ENCODE results near the gene TAGAP.
A peak's percentile ranks its signal among the peaks of the same experiment; 100 is the strongest.
"Not testable (repeated sequence)": the region's sequence is repeated elsewhere in the genome, so short reads cannot be mapped to it uniquely, and the experiment has no call there.

TAGAP gene

GRCh38 chr6:159017757-159018559, 26.8 kb downstream of the TAGAP start:
- Histone ChIP-seq H3K4me3 (ENCODE audit: insufficient read depth, low read depth, low read length, poor library complexity, severe bottlenecking) (no peak overlapping the region), H3K27ac (ENCODE audit: insufficient read depth, low read length, poor library complexity, severe bottlenecking) (peak overlapping the region; percentile 47), H3K9me3 (ENCODE audit: control insufficient read depth, low read length) (no peaks in the 10 kb centered on the region), H3K36me3 (ENCODE audit: control insufficient read depth, insufficient read depth, low read length) (no peaks in the 10 kb centered on the region), H3K27me3 (replicated peaks; ENCODE audit: control insufficient read depth, insufficient read depth, low read length, poor library complexity, severe bottlenecking) (no peaks in the 10 kb centered on the region), H3K4me1 (ENCODE audit: control insufficient read depth, insufficient read depth, low read length, poor library complexity, severe bottlenecking) (peaks cover 45% of the 10 kb centered on the region)
- no peak for DNase-seq

GRCh38 chr6:159014406-159014805, 30.4 kb downstream of the TAGAP start:
- no peak for DNase-seq
- Histone ChIP-seq H3K9me3 (ENCODE audit: control insufficient read depth, low read length) (no peaks in the 10 kb centered on the region), H3K4me1 (ENCODE audit: control insufficient read depth, insufficient read depth, low read length, poor library complexity, severe bottlenecking) (peaks cover 58% of the 10 kb centered on the region), H3K27ac (ENCODE audit: insufficient read depth, low read length, poor library complexity, severe bottlenecking) (peak overlapping the region; percentile 23), H3K4me3 (ENCODE audit: insufficient read depth, low read depth, low read length, poor library complexity, severe bottlenecking) (no peak overlapping the region), H3K27me3 (replicated peaks; ENCODE audit: control insufficient read depth, insufficient read depth, low read length, poor library complexity, severe bottlenecking) (no peaks in the 10 kb centered on the region), H3K36me3 (ENCODE audit: control insufficient read depth, insufficient read depth, low read length) (no peaks in the 10 kb centered on the region)

DNA sequence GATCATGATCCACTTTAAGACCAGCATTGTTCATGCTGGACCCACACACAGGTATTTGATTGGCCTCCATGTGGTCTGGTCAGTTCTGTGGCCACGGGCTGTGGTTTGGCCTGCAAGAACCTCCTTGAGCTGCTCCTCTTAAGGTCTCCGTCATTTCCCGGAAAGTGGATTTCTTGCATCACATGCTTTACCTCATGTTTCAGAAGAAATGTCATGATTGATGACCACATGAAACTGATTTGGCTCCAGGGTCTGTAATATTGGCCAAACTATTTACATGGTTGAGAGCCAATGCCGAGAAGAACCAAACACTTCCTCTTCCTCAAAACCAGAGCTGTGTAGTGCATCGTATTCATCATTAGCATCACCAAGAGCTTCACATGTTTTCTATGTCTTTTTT, 31.6 kb downstream of the TAGAP start:
- H3K27ac ChIP-seq (ENCODE audit: insufficient read depth, low read length, poor library complexity, severe bottlenecking) = peak overlapping the region; percentile 47
- no peaks in the 10 kb centered on the region for H3K9me3 ChIP-seq (ENCODE audit: control insufficient read depth, low read length)
- no peak for DNase-seq
- peak overlapping the region; percentile 7 for H3K4me3 ChIP-seq (ENCODE audit: insufficient read depth, low read depth, low read length, poor library complexity, severe bottlenecking)
- H3K27me3 ChIP-seq (replicated peaks; ENCODE audit: control insufficient read depth, insufficient read depth, low read length, poor library complexity, severe bottlenecking) = no peaks in the 10 kb centered on the region
- peaks cover 46% of the 10 kb centered on the region for H3K4me1 ChIP-seq (ENCODE audit: control insufficient read depth, insufficient read depth, low read length, poor library complexity, severe bottlenecking)
- H3K36me3 ChIP-seq (ENCODE audit: control insufficient read depth, insufficient read depth, low read length) = no peaks in the 10 kb centered on the region

- no peaks in the 10 kb centered on the region for H3K36me3 ChIP-seq (ENCODE audit: control insufficient read depth, insufficient read depth, low read length)
- no peak overlapping the region for H3K27ac ChIP-seq (ENCODE audit: insufficient read depth, low read length, poor library complexity, severe bottlenecking)
- H3K27me3 ChIP-seq (replicated peaks; ENCODE audit: control insufficient read depth, insufficient read depth, low read length, poor library complexity, severe bottlenecking) = no peaks in the 10 kb centered on the region
- DNase-seq = no peak
- peaks cover 38% of the 10 kb centered on the region for H3K4me1 ChIP-seq (ENCODE audit: control insufficient read depth, insufficient read depth, low read length, poor library complexity, severe bottlenecking)
- no peak overlapping the region for H3K4me3 ChIP-seq (ENCODE audit: insufficient read depth, low read depth, low read length, poor library complexity, severe bottlenecking)
- H3K9me3 ChIP-seq (ENCODE audit: control insufficient read depth, low read length) = no peaks in the 10 kb centered on the region
Observed at GRCh38 chr6:159012201-159012600, 32.6 kb downstream of the TAGAP start.

DNA sequence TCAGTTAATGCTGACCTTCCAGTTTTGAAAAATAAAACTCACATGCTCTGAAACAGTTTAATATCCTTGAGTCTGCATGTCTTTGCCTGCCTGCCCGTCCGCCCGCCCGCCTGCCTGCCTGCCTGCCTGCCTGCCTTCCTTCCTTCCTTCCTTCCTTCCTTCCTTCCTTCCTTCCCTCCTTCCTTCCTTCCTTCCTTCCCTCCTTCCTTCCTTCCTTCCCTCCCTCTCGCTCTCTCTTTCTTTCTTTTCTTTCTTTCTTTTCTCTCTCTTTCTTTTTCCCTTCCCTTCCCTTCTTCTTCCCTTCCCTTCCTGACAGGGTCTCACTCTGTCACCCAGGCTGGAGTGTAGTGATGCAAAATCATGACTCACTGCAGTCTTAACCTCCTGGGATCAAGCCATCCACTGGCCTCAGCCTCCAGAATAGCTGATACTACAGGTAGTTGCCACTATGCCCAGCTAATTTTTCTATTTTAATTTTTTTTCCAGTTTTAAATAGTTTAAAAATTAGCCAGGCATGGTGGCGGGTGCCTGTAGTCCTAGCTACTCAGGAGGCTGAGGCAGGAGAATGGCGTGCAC, 34.7 kb downstream of the TAGAP start:
- not testable (repeated sequence) for H3K4me3 ChIP-seq (ENCODE audit: insufficient read depth, low read depth, low read length, poor library complexity, severe bottlenecking); DNase-seq; H3K27ac ChIP-seq (ENCODE audit: insufficient read depth, low read length, poor library complexity, severe bottlenecking); H3K27me3 ChIP-seq (replicated peaks; ENCODE audit: control insufficient read depth, insufficient read depth, low read length, poor library complexity, severe bottlenecking); H3K36me3 ChIP-seq (ENCODE audit: control insufficient read depth, insufficient read depth, low read length); H3K9me3 ChIP-seq (ENCODE audit: control insufficient read depth, low read length)
- H3K4me1 ChIP-seq (ENCODE audit: control insufficient read depth, insufficient read depth, low read length, poor library complexity, severe bottlenecking) = peaks cover 33% of the 10 kb centered on the region

DNA sequence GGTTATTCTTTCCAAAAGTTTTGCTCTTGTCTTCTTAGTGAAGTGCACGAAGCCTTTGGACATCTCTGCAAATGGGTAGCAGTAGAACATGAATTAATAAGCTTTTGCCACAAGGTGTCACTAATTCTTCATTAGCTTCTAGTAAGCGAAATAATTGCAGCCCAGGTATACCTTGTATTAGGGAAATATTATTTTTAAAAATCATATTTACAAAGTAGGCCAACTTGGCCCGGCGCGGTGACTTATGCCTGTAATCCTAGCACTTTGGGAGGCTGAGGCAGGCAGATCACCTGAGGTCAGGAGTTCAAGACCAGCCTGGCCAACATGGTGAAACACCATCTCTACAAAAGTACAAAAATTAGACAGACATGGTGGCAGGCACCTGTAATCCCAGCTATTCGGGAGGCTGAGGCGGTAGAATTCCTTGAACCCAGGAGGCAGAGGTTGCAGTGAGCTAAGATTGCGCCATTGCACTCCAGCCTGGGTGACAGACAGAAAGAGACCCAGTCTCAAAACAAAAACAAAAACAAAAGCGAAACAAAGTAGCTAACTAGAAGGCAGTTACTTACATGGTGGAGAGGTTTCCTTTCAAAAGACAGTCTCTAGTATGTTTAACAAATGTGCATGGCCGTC, 36.0 kb downstream of the TAGAP start:
- Histone ChIP-seq H3K36me3 (ENCODE audit: control insufficient read depth, insufficient read depth, low read length) (no peaks in the 10 kb centered on the region), H3K9me3 (ENCODE audit: control insufficient read depth, low read length) (no peaks in the 10 kb centered on the region), H3K4me1 (ENCODE audit: control insufficient read depth, insufficient read depth, low read length, poor library complexity, severe bottlenecking) (peaks cover 21% of the 10 kb centered on the region), H3K27me3 (replicated peaks; ENCODE audit: control insufficient read depth, insufficient read depth, low read length, poor library complexity, severe bottlenecking) (no peaks in the 10 kb centered on the region), H3K27ac (ENCODE audit: insufficient read depth, low read length, poor library complexity, severe bottlenecking) (peak overlapping the region; percentile 23), H3K4me3 (ENCODE audit: insufficient read depth, low read depth, low read length, poor library complexity, severe bottlenecking) (peak overlapping the region; percentile 24)
- DNase-seq = no peak

- Histone ChIP-seq H3K4me3 (ENCODE audit: insufficient read depth, low read depth, low read length, poor library complexity, severe bottlenecking) (no peak overlapping the region), H3K4me1 (ENCODE audit: control insufficient read depth, insufficient read depth, low read length, poor library complexity, severe bottlenecking) (peaks cover 11% of the 10 kb centered on the region), H3K27ac (ENCODE audit: insufficient read depth, low read length, poor library complexity, severe bottlenecking) (no peak overlapping the region), H3K36me3 (ENCODE audit: control insufficient read depth, insufficient read depth, low read length) (no peaks in the 10 kb centered on the region), H3K27me3 (replicated peaks; ENCODE audit: control insufficient read depth, insufficient read depth, low read length, poor library complexity, severe bottlenecking) (no peaks in the 10 kb centered on the region), H3K9me3 (ENCODE audit: control insufficient read depth, low read length) (no peaks in the 10 kb centered on the region)
- no peak for DNase-seq
Observed at GRCh38 chr6:159007510-159007909, 37.3 kb downstream of the TAGAP start.

- H3K36me3 ChIP-seq (ENCODE audit: control insufficient read depth, insufficient read depth, low read length) = no peaks in the 10 kb centered on the region
- H3K27ac ChIP-seq (ENCODE audit: insufficient read depth, low read length, poor library complexity, severe bottlenecking) = no peak overlapping the region
- DNase-seq = no peak
Observed at GRCh38 chr6:159005436-159005835, 39.4 kb downstream of the TAGAP start.

GRCh38 chr6:159004592-159004991, 40.2 kb downstream of the TAGAP start:
- Histone ChIP-seq H3K9me3 (ENCODE audit: control insufficient read depth, low read length) (no peaks in the 10 kb centered on the region), H3K27ac (ENCODE audit: insufficient read depth, low read length, poor library complexity, severe bottlenecking) (no peak overlapping the region), H3K4me1 (ENCODE audit: control insufficient read depth, insufficient read depth, low read length, poor library complexity, severe bottlenecking) (peaks cover 10% of the 10 kb centered on the region), H3K4me3 (ENCODE audit: insufficient read depth, low read depth, low read length, poor library complexity, severe bottlenecking) (no peak overlapping the region), H3K27me3 (replicated peaks; ENCODE audit: control insufficient read depth, insufficient read depth, low read length, poor library complexity, severe bottlenecking) (no peaks in the 10 kb centered on the region), H3K36me3 (ENCODE audit: control insufficient read depth, insufficient read depth, low read length) (no peaks in the 10 kb centered on the region)
- no peak for DNase-seq

More at GRCh38 chr6:159005436-159005835, 39.4 kb downstream of the TAGAP start:
- Histone ChIP-seq H3K27me3 (replicated peaks; ENCODE audit: control insufficient read depth, insufficient read depth, low read length, poor library complexity, severe bottlenecking) (no peaks in the 10 kb centered on the region), H3K4me3 (ENCODE audit: insufficient read depth, low read depth, low read length, poor library complexity, severe bottlenecking) (no peak overlapping the region), H3K9me3 (ENCODE audit: control insufficient read depth, low read length) (no peaks in the 10 kb centered on the region), H3K4me1 (ENCODE audit: control insufficient read depth, insufficient read depth, low read length, poor library complexity, severe bottlenecking) (peaks cover 15% of the 10 kb centered on the region)

Measured in effector memory CD4-positive, alpha-beta T cell (primary cell).